BLaER1 (cell line): ENCODE measurements around the gene SLMAP.

ENCODE experiments used
- H3K27ac ChIP-seq: shearing (Covaris generic); formaldehyde crosslinking; 2 replicates; pipeline ENCODE4 v1.8.1; 2022
- H3K27me3 ChIP-seq: shearing (Covaris generic); formaldehyde crosslinking; 2 replicates; pipeline ENCODE4 v1.8.1; 2022
- H3K36me3 ChIP-seq: shearing (Covaris generic); formaldehyde crosslinking; 2 replicates; pipeline ENCODE4 v1.8.1; 2022
- H3K4me1 ChIP-seq: shearing (Covaris generic); formaldehyde crosslinking; 2 replicates; pipeline ENCODE4 v1.8.1; 2022
- H3K4me2 ChIP-seq: shearing (Covaris generic); formaldehyde crosslinking; 2 replicates; pipeline ENCODE4 v1.8.1; 2022
- H3K4me3 ChIP-seq: shearing (Covaris generic); formaldehyde crosslinking; 2 replicates; pipeline ENCODE4 v1.8.1; 2022
- H3K9ac ChIP-seq: shearing (Covaris generic); formaldehyde crosslinking; 2 replicates; pipeline ENCODE4 v1.8.1; 2022
- H3K9me3 ChIP-seq: shearing (Covaris generic); formaldehyde crosslinking; 2 replicates; pipeline ENCODE4 v1.8.1; 2022
- H4K20me1 ChIP-seq: shearing (Covaris generic); formaldehyde crosslinking; 2 replicates; pipeline ENCODE4 v1.8.1; 2022
- Cebpa-rat ChIP-seq: shearing (Covaris generic); IDR thresholded peaks from 2 replicates; pipeline ENCODE4 v1.8.1; 2022

The SLMAP gene

GRCh38 chr3:57821765-57822164 is 65.7 kb downstream of the SLMAP start:
- H3K4me3 ChIP-seq, result no peak overlapping the region
- no peak for TF ChIP-seq Cebpa-rat
- H4K20me1 ChIP-seq, result peaks cover 89% of the 10 kb centered on the region
- no peak overlapping the region for H3K9ac ChIP-seq
- H3K27me3 ChIP-seq, result no peaks in the 10 kb centered on the region
- peak overlapping the region; percentile 12; the same call in 1 of the 2 replicates for H3K4me2 ChIP-seq
- peaks cover 6% of the 10 kb centered on the region; the same call in 1 of the 2 replicates for H3K36me3 ChIP-seq
- H3K27ac ChIP-seq, result no peak overlapping the region
- H3K4me1 ChIP-seq, result peaks cover 23% of the 10 kb centered on the region
- H3K9me3 ChIP-seq, result no peaks in the 10 kb centered on the region

GRCh38 chr3:57822686-57823085 is 66.6 kb downstream of the SLMAP start:
- peaks cover 29% of the 10 kb centered on the region for H3K4me1 ChIP-seq

GRCh38 chr3:57825116-57825515 is 69.0 kb downstream of the SLMAP start:
- Histone ChIP-seq H4K20me1 (peaks cover 84% of the 10 kb centered on the region), H3K4me2 (no peak overlapping the region), H3K9me3 (no peaks in the 10 kb centered on the region), H3K36me3 (peaks cover 6% of the 10 kb centered on the region; the same call in 1 of the 2 replicates), H3K9ac (no peak overlapping the region), H3K4me3 (no peak overlapping the region), H3K4me1 (peaks cover 29% of the 10 kb centered on the region), H3K27me3 (no peaks in the 10 kb centered on the region), H3K27ac (no peak overlapping the region)
- TF ChIP-seq Cebpa-rat, result no peak

More at GRCh38 chr3:57822686-57823085, 66.6 kb downstream of the SLMAP start:
- Histone ChIP-seq H3K9ac (no peak overlapping the region), H3K4me3 (no peak overlapping the region), H3K27ac (no peak overlapping the region), H3K4me2 (no peak overlapping the region), H3K9me3 (no peaks in the 10 kb centered on the region), H4K20me1 (peaks cover 89% of the 10 kb centered on the region), H3K36me3 (peaks cover 6% of the 10 kb centered on the region; the same call in 1 of the 2 replicates), H3K27me3 (no peaks in the 10 kb centered on the region)
- TF ChIP-seq Cebpa-rat, result no peak

GRCh38 chr3:57826245-57826951 is 70.3 kb downstream of the SLMAP start:
- Histone ChIP-seq H4K20me1 (peaks cover 71% of the 10 kb centered on the region), H3K27ac (no peak overlapping the region), H3K27me3 (no peaks in the 10 kb centered on the region), H3K9ac (peak overlapping the region; percentile 17; the same call in 1 of the 2 replicates), H3K4me1 (peaks cover 24% of the 10 kb centered on the region), H3K4me3 (no peak overlapping the region), H3K36me3 (peaks cover 8% of the 10 kb centered on the region; the same call in 1 of the 2 replicates), H3K9me3 (no peaks in the 10 kb centered on the region), H3K4me2 (peak overlapping the region; percentile 55)
- no peak for TF ChIP-seq Cebpa-rat

- peak overlapping the region; percentile 17; the same call in 1 of the 2 replicates for H3K9ac ChIP-seq
- no peaks in the 10 kb centered on the region for H3K27me3 ChIP-seq
- peaks cover 15% of the 10 kb centered on the region for H3K36me3 ChIP-seq
- peaks cover 20% of the 10 kb centered on the region for H3K4me1 ChIP-seq
- no peaks in the 10 kb centered on the region for H3K9me3 ChIP-seq
- H3K27ac ChIP-seq, result no peak overlapping the region
- H3K4me3 ChIP-seq, result no peak overlapping the region
- TF ChIP-seq Cebpa-rat, result no peak
- peaks cover 70% of the 10 kb centered on the region for H4K20me1 ChIP-seq
- peak overlapping the region; percentile 55 for H3K4me2 ChIP-seq
Measured at GRCh38 chr3:57826952-57827723, 71.0 kb downstream of the SLMAP start.

- H4K20me1 ChIP-seq, result peaks cover 63% of the 10 kb centered on the region
- no peak overlapping the region for H3K9ac ChIP-seq
- no peaks in the 10 kb centered on the region for H3K9me3 ChIP-seq
- H3K4me2 ChIP-seq, result no peak overlapping the region
- H3K4me3 ChIP-seq, result no peak overlapping the region
- TF ChIP-seq Cebpa-rat, result no peak
- peaks cover 17% of the 10 kb centered on the region for H3K36me3 ChIP-seq
- peaks cover 20% of the 10 kb centered on the region for H3K4me1 ChIP-seq
- H3K27me3 ChIP-seq, result no peaks in the 10 kb centered on the region
- no peak overlapping the region for H3K27ac ChIP-seq
Measured at GRCh38 chr3:57827757-57828156, 71.6 kb downstream of the SLMAP start.

- Histone ChIP-seq H4K20me1 (peaks cover 35% of the 10 kb centered on the region), H3K4me3 (no peak overlapping the region), H3K9ac (no peak overlapping the region), H3K9me3 (no peaks in the 10 kb centered on the region), H3K4me1 (no peaks in the 10 kb centered on the region), H3K27ac (no peak overlapping the region), H3K4me2 (no peak overlapping the region), H3K27me3 (no peaks in the 10 kb centered on the region), H3K36me3 (peaks cover 41% of the 10 kb centered on the region)
- no peak for TF ChIP-seq Cebpa-rat
Measured at GRCh38 chr3:57832486-57832885, 76.4 kb downstream of the SLMAP start.

- Histone ChIP-seq H3K4me3 (no peak overlapping the region), H3K36me3 (peaks cover 41% of the 10 kb centered on the region), H3K4me1 (no peaks in the 10 kb centered on the region), H4K20me1 (peaks cover 35% of the 10 kb centered on the region), H3K27ac (no peak overlapping the region), H3K9me3 (no peaks in the 10 kb centered on the region), H3K27me3 (no peaks in the 10 kb centered on the region), H3K9ac (no peak overlapping the region), H3K4me2 (no peak overlapping the region)
- no peak for TF ChIP-seq Cebpa-rat
Measured at GRCh38 chr3:57832900-57833313, 76.8 kb downstream of the SLMAP start.

GRCh38 chr3:57833763-57834162 is 77.7 kb downstream of the SLMAP start:
- Histone ChIP-seq H3K27me3 (no peaks in the 10 kb centered on the region), H3K9ac (no peak overlapping the region), H3K9me3 (no peaks in the 10 kb centered on the region), H3K27ac (no peak overlapping the region), H4K20me1 (peaks cover 27% of the 10 kb centered on the region; the same call in 1 of the 2 replicates), H3K36me3 (peaks cover 45% of the 10 kb centered on the region), H3K4me2 (no peak overlapping the region), H3K4me3 (no peak overlapping the region), H3K4me1 (no peaks in the 10 kb centered on the region)
- no peak for TF ChIP-seq Cebpa-rat

GRCh38 chr3:57837686-57838085 is 81.6 kb downstream of the SLMAP start:
- Histone ChIP-seq H4K20me1 (peaks cover 13% of the 10 kb centered on the region; the same call in 1 of the 2 replicates), H3K27ac (no peak overlapping the region), H3K4me3 (no peak overlapping the region)

More at GRCh38 chr3:57837686-57838085, 81.6 kb downstream of the SLMAP start:
- no peak for TF ChIP-seq Cebpa-rat
- Histone ChIP-seq H3K36me3 (peaks cover 33% of the 10 kb centered on the region), H3K9ac (no peak overlapping the region), H3K9me3 (no peaks in the 10 kb centered on the region), H3K4me1 (no peaks in the 10 kb centered on the region), H3K4me2 (no peak overlapping the region), H3K27me3 (no peaks in the 10 kb centered on the region)
